Germinal center (tissue), 1 donor: ENCODE data around the gene TRIM54.

Experiments
- DNase-seq: peaks from one replicate; pipeline ENCODE4 v3.0.0; 2012; ENCODE audit warnings: mixed read lengths, low spot score

Gene TRIM54

DNA sequence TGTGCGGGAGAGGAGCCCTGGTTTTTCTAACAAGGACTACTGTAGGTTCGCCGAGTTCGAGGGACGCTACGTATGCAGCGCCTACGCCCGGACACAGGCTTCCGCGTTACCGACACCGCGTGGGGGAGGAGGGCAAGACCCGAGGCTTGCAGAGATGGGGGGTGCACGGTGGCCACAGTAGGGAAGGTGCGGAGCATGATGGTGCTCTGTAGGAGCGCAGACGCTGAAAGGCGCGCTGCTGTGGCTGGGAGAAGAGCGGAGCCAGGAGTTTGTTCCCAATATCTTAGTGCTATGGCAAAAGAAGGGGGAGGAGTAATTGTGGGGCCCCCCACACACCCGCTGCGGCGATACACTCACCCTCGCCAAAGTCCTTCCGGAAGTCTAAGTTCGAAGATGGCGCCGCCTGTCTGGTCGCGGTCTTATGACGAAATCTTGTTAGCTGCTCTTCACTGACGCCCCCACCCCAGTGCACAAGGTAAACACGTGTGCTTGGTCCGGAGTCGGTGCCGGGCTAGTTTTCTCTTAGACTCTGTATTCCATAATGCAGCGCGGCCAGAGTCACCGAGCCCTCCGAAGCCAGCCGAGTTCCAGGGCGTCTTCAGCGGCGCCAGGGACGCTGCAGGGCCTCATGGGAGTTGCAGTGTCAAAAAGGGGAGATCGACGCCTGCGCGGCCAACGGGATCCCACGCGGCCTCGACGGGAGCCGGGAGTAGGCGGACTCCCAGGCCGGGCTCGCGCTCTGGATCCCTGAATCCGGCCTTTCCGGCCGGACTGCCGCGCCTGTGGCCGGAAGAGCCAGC, 74.4 kb downstream of the TRIM54 start, which contains the start of gene GTF3C2:
TSS of gene GTF3C2 (minus strand) at position 383 of the 800 bp plus-strand sequence. CDS start 13,210 bp downstream, outside the sequence.
- peak; percentile 91 for DNase-seq
